Measurements from ENCODE around the gene FLAD1. TPM values are rescaled to one million over a fixed set of nuclear protein-coding genes. Genes with fewer than 3 reads are reported as not detected.
A peak's percentile ranks its signal among the peaks of the same experiment; 100 is the strongest.

The FLAD1 gene
- total RNA-seq, 1 experiment from 2014 or later = 97.0 TPM

DNA sequence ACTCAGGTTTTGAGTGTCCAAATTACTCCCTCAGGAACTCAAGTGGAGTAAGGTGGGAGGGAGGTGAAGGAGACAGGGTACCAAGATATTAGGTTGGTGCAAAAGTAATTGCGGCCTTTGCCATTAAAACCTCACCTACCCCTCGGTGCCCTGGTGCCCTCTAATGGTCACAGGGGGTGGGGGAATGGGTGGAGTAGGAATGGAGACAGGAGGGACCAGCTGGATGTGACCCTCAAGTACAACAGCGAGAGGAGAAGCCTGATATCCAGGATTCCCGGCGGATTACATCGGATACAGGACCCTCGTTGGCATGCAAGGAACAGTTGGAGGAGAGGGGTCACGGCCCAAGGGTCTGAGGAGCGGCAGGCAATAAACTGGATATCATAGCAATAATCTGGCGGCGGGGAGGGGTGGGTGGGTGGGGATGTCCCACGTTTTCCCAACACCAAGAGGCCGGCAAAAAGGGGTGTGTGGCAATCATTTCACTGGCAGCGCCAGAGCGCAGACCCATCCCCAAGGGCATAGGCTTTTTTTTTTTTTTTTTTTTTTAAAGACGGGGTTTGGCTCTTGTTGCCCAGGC, 15.1 kb downstream of the FLAD1 start:
- H2BK5ac ChIP-seq (ENCODE audit: insufficient read length, low read length) = no peak overlapping the region
- Mint-ChIP-seq H3K27ac (peak overlapping the region in 1 of 3 experiments; percentile 89; a peak in 1 of 7 replicates), H3K4me1 (peaks cover 9 to 20% of the 10 kb centered on the region in 2 experiments), H3K27me3 (ENCODE audit: low read depth) (peaks cover 3% of the 10 kb centered on the region), H3K36me3 (ENCODE audit: insufficient read depth in 1 of 3, low read depth in 3 of 3) (no peaks in the 10 kb centered on the region), H3K9me3 (peaks cover 0 to 2% of the 10 kb centered on the region in 2 experiments; a peak in 2 of 5 replicates), H3K4me3 (peak overlapping the region; percentile 42 to 66; a peak in 4 of 5 replicates)
- no peaks in the 10 kb centered on the region for H4K20me1 ChIP-seq (ENCODE audit: control insufficient read depth, insufficient read depth, insufficient read length)
- no peak overlapping the region for H4K91ac ChIP-seq (ENCODE audit: insufficient read length, low read depth, low read length)
- H3K18ac ChIP-seq (ENCODE audit: insufficient read length, low read depth, low read length) = no peak overlapping the region
- peak; percentile 30 for DNase-seq
- H4K5ac ChIP-seq (ENCODE audit: insufficient read length, low read depth, low read length) = no peak overlapping the region
- no peak overlapping the region for H4K8ac ChIP-seq (replicated peaks; ENCODE audit: insufficient read length, low read depth, low read length)
- no peaks in the 10 kb centered on the region for H3K4me1 ChIP-seq (ENCODE audit: insufficient read depth, low read length)
- H2BK120ac ChIP-seq (ENCODE audit: low read depth, low read length, poor library complexity, severe bottlenecking) = no peak overlapping the region
- H3K4me2 ChIP-seq (ENCODE audit: insufficient read depth, insufficient read length, low read length) = no peak overlapping the region
- H3K56ac ChIP-seq (ENCODE audit: insufficient read length, low read depth, low read length) = no peak overlapping the region
- WGBS (ENCODE audit: extremely low coverage, insufficient read length, low lambda C conversion rate) = no CpG with 5 or more reads among the region's 16 CpGs
- H3K9me3 ChIP-seq (ENCODE audit: control insufficient read depth, low read depth, low read length) = no peaks in the 10 kb centered on the region
- H3K4ac ChIP-seq (ENCODE audit: low read depth, low read length) = no peak overlapping the region
- TF ChIP-seq, protein P1, sequence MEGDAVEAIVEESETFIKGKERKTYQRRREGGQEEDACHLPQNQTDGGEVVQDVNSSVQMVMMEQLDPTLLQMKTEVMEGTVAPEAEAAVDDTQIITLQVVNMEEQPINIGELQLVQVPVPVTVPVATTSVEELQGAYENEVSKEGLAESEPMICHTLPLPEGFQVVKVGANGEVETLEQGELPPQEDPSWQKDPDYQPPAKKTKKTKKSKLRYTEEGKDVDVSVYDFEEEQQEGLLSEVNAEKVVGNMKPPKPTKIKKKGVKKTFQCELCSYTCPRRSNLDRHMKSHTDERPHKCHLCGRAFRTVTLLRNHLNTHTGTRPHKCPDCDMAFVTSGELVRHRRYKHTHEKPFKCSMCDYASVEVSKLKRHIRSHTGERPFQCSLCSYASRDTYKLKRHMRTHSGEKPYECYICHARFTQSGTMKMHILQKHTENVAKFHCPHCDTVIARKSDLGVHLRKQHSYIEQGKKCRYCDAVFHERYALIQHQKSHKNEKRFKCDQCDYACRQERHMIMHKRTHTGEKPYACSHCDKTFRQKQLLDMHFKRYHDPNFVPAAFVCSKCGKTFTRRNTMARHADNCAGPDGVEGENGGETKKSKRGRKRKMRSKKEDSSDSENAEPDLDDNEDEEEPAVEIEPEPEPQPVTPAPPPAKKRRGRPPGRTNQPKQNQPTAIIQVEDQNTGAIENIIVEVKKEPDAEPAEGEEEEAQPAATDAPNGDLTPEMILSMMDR (conservative IDR thresholded peaks at IDR 0.05) = peak; percentile 33; the same call in 1 of the 3 replicates
- H3T11ph ChIP-seq (ENCODE audit: low read length) = no peak overlapping the region
- no peak overlapping the region for H2AFZ ChIP-seq (ENCODE audit: low read length)
- H2BK20ac ChIP-seq (ENCODE audit: low read depth, low read length, poor library complexity, severe bottlenecking) = no peak overlapping the region
- H3K79me2 ChIP-seq (ENCODE audit: insufficient read depth, low read length) = no peaks in the 10 kb centered on the region; the same call in 1 of the 2 replicates
- H3K9ac ChIP-seq (ENCODE audit: extremely low read depth, insufficient read length, low read length) = no peak overlapping the region
- no peak overlapping the region for H3K27ac ChIP-seq (ENCODE audit: insufficient read length, low read depth, low read length)
- H3K14ac ChIP-seq (ENCODE audit: insufficient read depth, low read length) = no peak overlapping the region
- H3K23me2 ChIP-seq (ENCODE audit: insufficient read length, low read depth, low read length, poor library complexity, severe bottlenecking) = peaks cover 18% of the 10 kb centered on the region
- H3K27me3 ChIP-seq (ENCODE audit: insufficient read depth, low read length) = no peaks in the 10 kb centered on the region
- H2BK12ac ChIP-seq (ENCODE audit: insufficient read length, low read depth, low read length) = no peak overlapping the region
- H3K23ac ChIP-seq (ENCODE audit: insufficient read length, low read depth, low read length) = no peak overlapping the region
- H2BK15ac ChIP-seq (ENCODE audit: low read depth, low read length) = no peak overlapping the region
- H3K79me1 ChIP-seq (ENCODE audit: insufficient read depth, low read depth, low read length, poor library complexity, severe bottlenecking) = no peaks in the 10 kb centered on the region
- no peak overlapping the region for H2AK5ac ChIP-seq (ENCODE audit: insufficient read length, low read length)

Data from H9 (cell line).